H1 (cell line): ENCODE results near the gene ZNF385B. TPM values are rescaled to one million over a fixed set of nuclear protein-coding genes. Genes with fewer than 3 reads are reported as not detected.

Experiments
- CTCF ChIA-PET: fragments of 300-600 bp; sonication (Branson Sonifier 250); formaldehyde crosslinking; loops from one replicate; lab custom pipeline; 2021; ENCODE audit not compliant: partially characterized antibody; lab: Charles Lee
- POLR2A ChIA-PET: fragments of 300-600 bp; sonication (Branson Sonifier 250); formaldehyde crosslinking; loops from one replicate; lab custom pipeline; 2021; ENCODE audit warnings: inconsistent platforms; ENCODE audit not compliant: partially characterized antibody; lab: Charles Lee
- DNase-seq, 2 experiments: peaks; one replicate each; pipeline versions ENCODE4 v3.0.0 to v3.0.0-alpha.2; 2010 to 2022; ENCODE audit warnings: low spot score in 2 of 2, low read depth in 1 of 2, mixed read lengths in 1 of 2
- FAIRE-seq: peaks from 2 replicates; lab custom pipeline; 2011; peaks lifted over from hg19 to GRCh38; lab: Jason Lieb, UNC
- H2AFZ ChIP-seq: 2 replicates; pipeline ENCODE4 v1.8.1; 2012; ENCODE audit warnings: low read length, inconsistent platforms
- H2AK5ac ChIP-seq: 2 replicates; pipeline ENCODE4 v1.6.1; 2013; ENCODE audit warnings: low read depth, low read length
- H2BK120ac ChIP-seq: replicated peaks from 2 replicates; pipeline ENCODE3; 2013; ENCODE audit warnings: low read depth, low read length, inconsistent platforms
- H2BK12ac ChIP-seq: 2 replicates; pipeline ENCODE4 v1.6.1; 2013; ENCODE audit warnings: low read depth, low read length
- H2BK15ac ChIP-seq: 2 replicates; pipeline ENCODE4 v1.6.1; 2013; ENCODE audit warnings: low read length
- H2BK20ac ChIP-seq: 2 replicates; pipeline ENCODE4 v1.6.1; 2013; ENCODE audit warnings: low read length
- H2BK5ac ChIP-seq: 2 replicates; pipeline ENCODE4 v1.6.1; 2013; ENCODE audit warnings: low read depth, low read length
- H3K14ac ChIP-seq: 2 replicates; pipeline ENCODE4 v1.6.1; 2013; ENCODE audit warnings: inconsistent platforms; ENCODE audit not compliant: insufficient read length
- H3K18ac ChIP-seq: 2 replicates; pipeline ENCODE4 v1.6.1; 2013; ENCODE audit warnings: low read length; ENCODE audit errors: extremely low read depth
- H3K23ac ChIP-seq: 2 replicates; pipeline ENCODE4 v1.6.1; 2013; ENCODE audit warnings: inconsistent platforms; ENCODE audit not compliant: insufficient read length
- H3K23me2 ChIP-seq: 2 replicates; pipeline ENCODE4 v1.6.1; 2013; ENCODE audit warnings: low read depth, low read length
- H3K27ac ChIP-seq: 2 replicates; pipeline ENCODE4 v1.6.1; 2011; ENCODE audit warnings: low read depth, low read length, inconsistent platforms
- H3K27me3 ChIP-seq, 4 experiments: replicated peaks in 1 of 4; 1 replicate in 1 of 4; 2 replicates in 3 of 4; pipeline versions ENCODE4 v1.6.1 to v1.8.1; 2011 to 2013; ENCODE audit warnings: low read length in 3 of 4, mild to moderate bottlenecking in 3 of 4, inconsistent platforms in 2 of 4, mixed read lengths in 2 of 4, moderate library complexity in 1 of 4; ENCODE audit not compliant: control insufficient read depth in 3 of 4, insufficient read depth in 3 of 4; ENCODE audit errors: extremely low read depth in 1 of 4
- H3K36me3 ChIP-seq, 4 experiments: 2 replicates each; pipeline versions ENCODE4 v1.6.1 to v1.8.1; 2011 to 2013; ENCODE audit warnings: mild to moderate bottlenecking in 4 of 4, low read length in 3 of 4, moderate library complexity in 2 of 4, control low read depth in 1 of 4, inconsistent platforms in 1 of 4; ENCODE audit not compliant: insufficient read depth in 4 of 4, control insufficient read depth in 2 of 4
- H3K4ac ChIP-seq: replicated peaks from 2 replicates; pipeline ENCODE3; 2013; ENCODE audit warnings: low read length, low read depth, mixed read lengths, inconsistent platforms; ENCODE audit not compliant: insufficient read length
- H3K4me1 ChIP-seq, 4 experiments: replicated peaks in 1 of 4; 1 replicate in 1 of 4; 2 replicates in 3 of 4; pipeline versions ENCODE4 v1.6.1 to v1.8.1; 2011 to 2013; ENCODE audit warnings: low read length in 3 of 4, inconsistent platforms in 2 of 4, mixed read lengths in 1 of 4; ENCODE audit not compliant: insufficient read depth in 4 of 4, control insufficient read depth in 3 of 4
- H3K4me2 ChIP-seq, 2 experiments: 2 replicates each; pipeline versions ENCODE4 v1.6.1 to v1.8.1; 2011 to 2013; ENCODE audit warnings: low read depth in 2 of 2, low read length in 2 of 2, control low read depth in 1 of 2, inconsistent platforms in 1 of 2, mild to moderate bottlenecking in 1 of 2; ENCODE audit not compliant: insufficient read depth in 1 of 2
- H3K4me3 ChIP-seq, 4 experiments: fragments of 200-600, 300-600 bp in 1 of 4; sonication (generic), shearing (Covaris generic), sonication (Bioruptor Twin) in 1 of 4; 2 replicates each; pipeline versions ENCODE4 v1.5.1 to v1.8.1; 2011 to 2016; ENCODE audit warnings: low read length in 4 of 4, low read depth in 3 of 4, control low read depth in 2 of 4, inconsistent platforms in 2 of 4, mild to moderate bottlenecking in 2 of 4, mixed read lengths in 1 of 4, moderate library complexity in 1 of 4; ENCODE audit not compliant: insufficient read depth in 2 of 4; ENCODE audit errors: extremely low read depth in 1 of 4
- H3K56ac ChIP-seq: replicated peaks from 2 replicates; pipeline ENCODE3; 2013; ENCODE audit warnings: low read depth, mild to moderate bottlenecking, mixed read lengths, low read length, inconsistent platforms; ENCODE audit not compliant: insufficient read length
- H3K79me1 ChIP-seq: 2 replicates; pipeline ENCODE4 v1.6.1; 2013; ENCODE audit warnings: low read depth, low read length, control low read depth
- H3K79me2 ChIP-seq, 2 experiments: 2 replicates each; pipeline versions ENCODE4 v1.6.1 to v1.8.1; 2012 to 2013; ENCODE audit warnings: low read length in 2 of 2, mild to moderate bottlenecking in 2 of 2, inconsistent platforms in 1 of 2; ENCODE audit not compliant: insufficient read depth in 2 of 2, control insufficient read depth in 1 of 2
- H3K9ac ChIP-seq, 4 experiments: replicated peaks in 1 of 4; 1 replicate in 1 of 4; 2 replicates in 3 of 4; pipeline versions ENCODE4 v1.6.1 to v1.8.1; 2011 to 2013; ENCODE audit warnings: low read depth in 3 of 4, low read length in 3 of 4, control low read depth in 2 of 4, mild to moderate bottlenecking in 2 of 4, moderate library complexity in 2 of 4, inconsistent platforms in 1 of 4; ENCODE audit errors: extremely low read depth in 1 of 4
- H3K9me3 ChIP-seq, 2 experiments: 2 replicates each; pipeline versions ENCODE4 v1.6.1 to v1.8.1; 2012 to 2013; ENCODE audit warnings: mild to moderate bottlenecking in 2 of 2, moderate library complexity in 2 of 2, control low read depth in 1 of 2, inconsistent platforms in 1 of 2, low read depth in 1 of 2, low read length in 1 of 2, mixed read lengths in 1 of 2; ENCODE audit not compliant: insufficient read depth in 2 of 2
- H4K20me1 ChIP-seq, 2 experiments: replicated peaks in 1 of 2; 2 replicates each; pipeline versions ENCODE3 to v1.8.1; 2011 to 2013; ENCODE audit warnings: inconsistent platforms in 2 of 2, low read length in 2 of 2, mild to moderate bottlenecking in 1 of 2; ENCODE audit not compliant: insufficient read depth in 2 of 2, control insufficient read depth in 1 of 2
- H4K5ac ChIP-seq: 2 replicates; pipeline ENCODE4 v1.6.1; 2013; ENCODE audit warnings: low read length, low read depth, mixed read lengths, inconsistent platforms; ENCODE audit not compliant: insufficient read length
- H4K8ac ChIP-seq: 2 replicates; pipeline ENCODE4 v1.8.0; 2013; ENCODE audit warnings: mild to moderate bottlenecking, moderate library complexity, low read length, inconsistent platforms; ENCODE audit not compliant: insufficient read depth; ENCODE audit errors: extremely low read depth
- H4K91ac ChIP-seq: replicated peaks from 2 replicates; pipeline ENCODE3; 2013; ENCODE audit warnings: low read length, mixed read lengths, inconsistent platforms; ENCODE audit not compliant: insufficient read length
- BCL11A ChIP-seq, 2 experiments: IDR thresholded peaks; one replicate each; pipeline ENCODE4 v1.6.1; 2011; ENCODE audit warnings: low read depth in 2 of 2, low read length in 2 of 2, mild to moderate bottlenecking in 2 of 2
- CHD1 ChIP-seq: IDR thresholded peaks from 2 replicates; pipeline ENCODE4 v1.6.1; 2012; ENCODE audit warnings: low read depth, low read length, improper control_type of control experiment
- CTBP2 ChIP-seq: IDR thresholded peaks from 2 replicates; pipeline ENCODE4 v1.7.0; 2011; ENCODE audit warnings: borderline replicate concordance, mild to moderate bottlenecking, moderate library complexity, mixed read lengths, low read length; ENCODE audit not compliant: insufficient read depth, insufficient read length
- E2F6 ChIP-seq: IDR thresholded peaks from 2 replicates; pipeline ENCODE4 v1.6.1; 2012; ENCODE audit warnings: inconsistent platforms
- EP300 ChIP-seq, 2 experiments: IDR thresholded peaks; 1 replicate in 1 of 2; 2 replicates in 1 of 2; pipeline ENCODE4 v1.6.1; 2011 to 2012; ENCODE audit warnings: low read depth in 2 of 2, low read length in 2 of 2, mild to moderate bottlenecking in 2 of 2, borderline replicate concordance in 1 of 2, inconsistent platforms in 1 of 2, moderate library complexity in 1 of 2
- FOSL1 ChIP-seq: IDR thresholded peaks from 2 replicates; pipeline ENCODE4 v1.6.1; 2011; ENCODE audit warnings: mild to moderate bottlenecking, low read depth, low read length, moderate library complexity; ENCODE audit not compliant: insufficient read depth
- POU5F1 ChIP-seq: IDR thresholded peaks from 2 replicates; pipeline ENCODE4 v1.6.1; 2011; ENCODE audit warnings: low read depth, mild to moderate bottlenecking, low read length, moderate library complexity
- RNF2 ChIP-seq: fragments of 200-900, 300-1000 bp; sonication (generic); IDR thresholded peaks from 2 replicates; pipeline ENCODE4 v1.7.1; 2016; ENCODE audit warnings: borderline replicate concordance, low read depth, mild to moderate bottlenecking, antibody characterized with exemption, low read length; ENCODE audit not compliant: poor library complexity, severe bottlenecking; ENCODE audit errors: missing control alignments
- SUZ12 ChIP-seq: fragments of 200-600 bp; sonication (generic); IDR thresholded peaks from 2 replicates; pipeline ENCODE4 v1.6.1; 2012; ENCODE audit warnings: mild to moderate bottlenecking, inconsistent platforms, low read length, moderate library complexity, mixed read lengths
- WGBS, 2 experiments: shearing (Covaris generic) in 1 of 2; methylation state at CpG; one replicate each; pipeline versions ENCODE4 v1.1.6 to v1.1.7; 2013 to 2015; ENCODE audit warnings: low lambda C conversion rate in 2 of 2, mixed read lengths in 2 of 2, inconsistent platforms in 1 of 2, low coverage in 1 of 2, missing lambda C conversion rate in 1 of 2; ENCODE audit not compliant: insufficient replicate concordance in 2 of 2, insufficient coverage in 1 of 2, insufficient read length in 1 of 2; ENCODE audit errors: extremely low coverage in 1 of 2, missing lambda C conversion rate in 1 of 2; 5-methylcytosine and 5-hydroxymethylcytosine counted together
- polyA plus RNA-seq, 7 experiments: library from polyadenylated mRNA; depleted of rRNA in 3 of 7; stranded (reverse) in 5 of 7; unstranded in 2 of 7; fragments of >200 nt in 5 of 7; fragments of 200-250 nt in 2 of 7; gene quantifications; 1 replicate in 5 of 7; 2 replicates in 1 of 7; 4 replicates in 1 of 7; pipeline versions ENCODE4 v1.2.1 to v1.2.3, GENCODE V29; 2011 to 2013; ENCODE audit warnings: missing spikeins in 2 of 7, mixed read lengths in 2 of 7
- total RNA-seq: library from RNA; stranded (reverse); fragmentation: NEBNext Ultra II Directional; extraction: Animal tissue kit (Norgen Biotek cat#: 25700); gene quantifications from 2 replicates; pipeline ENCODE4 v1.2.1, GENCODE V29; 2021

The ZNF385B gene
- total and polyA plus RNA-seq, 2 of the 8 experiments (the other 6 are each of a cell fraction or from before 2014, with no cell fraction given) = 1.1 to 3.7 TPM

- Histone ChIP-seq H2BK120ac (no peak overlapping the region), H2AFZ (no peak overlapping the region), H3K36me3 (no peaks in the 10 kb centered on the region), H4K8ac (no peak overlapping the region), H3K79me2 (no peaks in the 10 kb centered on the region), H3K4ac (no peak overlapping the region), H3K27me3 (no peaks in the 10 kb centered on the region), H3K4me3 (no peak overlapping the region), H3K27ac (no peak overlapping the region), H3K23ac (no peak overlapping the region), H2BK20ac (no peak overlapping the region), H2BK5ac (no peak overlapping the region), H4K20me1 (no peaks in the 10 kb centered on the region), H2AK5ac (no peak overlapping the region), H3K4me2 (no peak overlapping the region), H3K23me2 (no peaks in the 10 kb centered on the region), H3K4me1 (peaks cover 0 to 4% (median 2%) of the 10 kb centered on the region in 4 experiments; a peak in 1 of 7 replicates), H3K14ac (no peak overlapping the region), H3K9ac (no peak overlapping the region), H3K18ac (no peak overlapping the region), H2BK12ac (no peak overlapping the region), H3K9me3 (no peaks in the 10 kb centered on the region), H4K91ac (no peak overlapping the region), H2BK15ac (no peak overlapping the region), H3K79me1 (no peaks in the 10 kb centered on the region), H3K56ac (no peak overlapping the region), H4K5ac (no peak overlapping the region)
- TF ChIP-seq E2F6 = no peak
- TF ChIP-seq POU5F1 = no peak
- no peak for TF ChIP-seq SUZ12
- TF ChIP-seq CTBP2 = no peak
- TF ChIP-seq RNF2 = no peak
- no peak for TF ChIP-seq FOSL1
- no peak for TF ChIP-seq CHD1
- no peak for TF ChIP-seq BCL11A (IDR thresholded peaks at IDR 0.05; ENCODE audit: low read depth in 2 of 2, low read length in 2 of 2)
- TF ChIP-seq EP300 (IDR thresholded peaks at IDR 0.05; ENCODE audit: borderline replicate concordance in 1 of 2, low read depth in 2 of 2, low read length in 2 of 2) = no peak
- DNase-seq (no peak), FAIRE-seq (no peak)
- ChIA-PET POLR2A (no interaction called here), CTCF (no interaction called here)
- 88% methylated on average over 2 of the region's 2 CpGs; no CpG with 5 or more reads in 1 of the 2 experiments for WGBS, 2 experiments
Measured at GRCh38 chr2:179545024-179545423, 316.4 kb downstream of the ZNF385B start.
